RWPE1 (cell line): Measurements from ENCODE around the gene CEMIP2.
A peak's percentile ranks its signal among the peaks of the same experiment; 100 is the strongest.

Source experiments
- CTCF ChIA-PET: fragments of 350-600 bp; sonication (Branson Sonifier 250); formaldehyde crosslinking; extraction: SDS; loops from one replicate; lab custom pipeline; 2021; lab: Yijun Ruan, JAX
- POLR2A ChIA-PET: fragments of 400-600 bp; formaldehyde crosslinking; extraction: SDS; loops from one replicate; lab custom pipeline; 2020; ENCODE audit warnings: antibody characterized with exemption; ENCODE audit not compliant: low non-redundant PET; lab: Yijun Ruan, JAX
- DNase-seq: peaks from one replicate; pipeline ENCODE4 v3.0.0; 2012; ENCODE audit warnings: low spot score
- H3K27ac ChIP-seq: fragments of 450-650 bp; 2 replicates; pipeline ENCODE4 v1.5.1; 2017
- CTCF ChIP-seq: fragments of 450-650 bp; conservative IDR thresholded peaks from 2 replicates; pipeline ENCODE4 v1.5.1; 2017; ENCODE audit warnings: low read depth, mild to moderate bottlenecking

The CEMIP2 gene

GRCh38 chr9:71734950-71735349 is 33.4 kb downstream of the CEMIP2 start:
- H3K27ac ChIP-seq = no peak overlapping the region
- CTCF ChIA-PET = no interaction called here
- TF ChIP-seq CTCF = no peak
- no peak for DNase-seq
- POLR2A ChIA-PET = no interaction called here

GRCh38 chr9:71733176-71733575 is 35.1 kb downstream of the CEMIP2 start:
- no peak overlapping the region for H3K27ac ChIP-seq
- DNase-seq = no peak
- TF ChIP-seq CTCF = no peak
- CTCF ChIA-PET = interaction anchor here (0.5 to 0.6 kb wide), 2 partner anchors 17 to 356 kb away, joined by 4 to 9 read pairs; no protein-coding TSS in a partner anchor
- POLR2A ChIA-PET = no interaction called here

GRCh38 chr9:71729816-71730526 is 38.3 kb downstream of the CEMIP2 start:
- DNase-seq = peak; percentile 20
- TF ChIP-seq CTCF = no peak
- ChIA-PET CTCF (interaction anchor here (0.9 kb wide), 1 partner anchor 89 kb away, joined by 3 read pairs; no protein-coding TSS in a partner anchor), POLR2A (no interaction called here)
- H3K27ac ChIP-seq = no peak overlapping the region

DNA sequence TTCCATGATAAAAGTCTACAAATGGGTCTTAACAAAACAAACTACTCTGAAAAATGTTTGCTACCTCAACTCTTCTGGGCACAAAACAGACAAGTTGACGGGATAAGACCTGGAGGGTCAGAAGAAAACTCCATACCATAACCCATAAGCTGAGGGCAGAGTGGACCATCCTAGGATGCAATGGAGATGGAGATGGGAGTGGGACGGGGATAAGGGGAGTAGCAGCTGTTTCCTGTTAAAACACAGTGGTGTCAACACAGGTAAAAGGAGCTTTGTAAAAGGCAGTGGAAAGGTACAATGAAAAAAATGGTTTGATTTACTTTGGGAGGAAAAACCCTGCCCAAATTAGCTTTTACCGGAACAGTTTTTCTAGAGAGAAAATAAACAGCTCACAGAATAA is 41.6 kb downstream of the CEMIP2 start:
- DNase-seq = no peak
- no peak for TF ChIP-seq CTCF
- ChIA-PET CTCF (interaction anchor here (0.6 kb wide), 1 partner anchor 33 kb away, joined by 5 read pairs; no protein-coding TSS in a partner anchor), POLR2A (no interaction called here)
- H3K27ac ChIP-seq = no peak overlapping the region

DNA sequence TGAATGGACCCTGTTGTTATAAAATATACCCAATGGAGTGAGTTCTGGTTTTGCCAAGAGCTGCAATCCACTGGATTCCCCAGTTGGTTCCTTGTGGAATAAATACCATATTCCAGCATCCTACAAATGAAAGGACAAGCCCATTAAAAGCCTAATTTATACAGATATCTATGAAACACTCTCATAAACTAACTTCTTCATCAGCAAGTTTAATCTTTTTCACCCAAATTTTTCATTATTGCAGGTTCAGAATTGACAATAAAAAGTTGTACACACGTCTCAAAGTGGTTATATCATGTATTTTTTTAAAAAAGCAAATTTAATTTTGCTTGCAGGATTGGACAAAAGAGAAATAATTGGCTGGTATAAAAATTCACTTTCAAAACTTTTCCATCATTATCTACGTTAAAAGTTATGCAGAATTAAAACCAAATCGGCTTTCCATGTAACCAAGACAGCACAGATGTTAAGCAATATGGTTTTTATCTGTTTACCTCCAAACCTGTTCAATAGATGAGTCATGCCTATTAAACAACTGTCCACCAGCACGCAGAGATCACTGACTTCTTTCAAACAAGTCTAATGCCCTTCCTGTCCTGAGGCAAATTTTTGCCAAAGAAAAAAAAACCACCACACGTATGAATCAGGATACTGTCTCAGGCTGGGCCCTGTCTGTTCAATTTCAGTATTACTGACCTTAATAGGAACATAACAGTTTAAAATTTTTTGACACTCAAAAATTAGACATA is 42.5 kb downstream of the CEMIP2 start:
- DNase-seq = peak; percentile 87
- no peak overlapping the region for H3K27ac ChIP-seq
- POLR2A ChIA-PET = no interaction called here
- no peak for TF ChIP-seq CTCF
- CTCF ChIA-PET = no interaction called here

DNA sequence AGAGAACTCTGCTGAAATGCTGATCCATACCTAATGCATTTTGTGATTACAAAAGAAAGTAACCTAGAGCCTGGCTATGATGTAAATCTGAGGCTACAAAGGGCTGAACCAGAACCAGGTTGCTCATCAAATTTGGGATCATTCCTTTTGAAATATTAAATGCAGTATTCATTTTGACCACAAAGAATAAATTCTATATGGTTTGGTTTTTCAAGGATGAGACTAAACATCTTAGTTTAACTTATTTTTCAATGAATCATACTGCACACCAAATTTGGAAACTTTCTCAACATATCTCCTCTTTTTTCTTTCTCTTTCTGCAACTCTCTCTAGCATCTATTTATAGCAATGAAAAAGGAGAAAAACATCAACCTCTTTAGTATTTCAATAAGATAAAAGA is 46.5 kb downstream of the CEMIP2 start:
- TF ChIP-seq CTCF = no peak
- no peak for DNase-seq
- ChIA-PET POLR2A (no interaction called here), CTCF (no interaction called here)
- H3K27ac ChIP-seq = no peak overlapping the region
